Activated CD4-positive, alpha-beta T cell treated with anti-CD3 and anti-CD28 coated beads, Interleukin-2, amount 10 ng/mL, durations not matched to agents 24 days and 14 days (primary cell): ENCODE data around the gene SHC4. TPM values are rescaled to one million over a fixed set of nuclear protein-coding genes. Genes with fewer than 3 reads are reported as not detected.
"Not testable (repeated sequence)": the region's sequence is repeated elsewhere in the genome, so short reads cannot be mapped to it uniquely, and the experiment has no call there.

Experiments used
- DNase-seq: peaks from one replicate; pipeline ENCODE4 v3.0.0; 2022
- H3K27ac Mint-ChIP-seq: one replicate; pipeline ENCODE4 v1.8.0; 2022; ENCODE audit warnings: mild to moderate bottlenecking, mixed read lengths
- H3K27me3 Mint-ChIP-seq: one replicate; pipeline ENCODE4 v1.8.0; 2022; ENCODE audit warnings: mixed read lengths
- H3K36me3 Mint-ChIP-seq: one replicate; pipeline ENCODE4 v1.8.0; 2022; ENCODE audit warnings: low read depth, mild to moderate bottlenecking, mixed read lengths
- H3K4me1 Mint-ChIP-seq: one replicate; pipeline ENCODE4 v1.8.0; 2021; ENCODE audit warnings: mixed read lengths
- H3K4me3 Mint-ChIP-seq: one replicate; pipeline ENCODE4 v1.8.0; 2022; ENCODE audit warnings: mild to moderate bottlenecking, moderate library complexity, mixed read lengths
- H3K9me3 Mint-ChIP-seq: one replicate; pipeline ENCODE4 v1.8.0; 2021; ENCODE audit warnings: mixed read lengths
- intact Hi-C: fragments of 100-400 bp; cut with micrococcal nuclease; formaldehyde crosslinking; loops from one replicate; pipeline ENCODE4 v1.15.1; 2023
- total RNA-seq: library from RNA; stranded (reverse); gene quantifications from 2 replicates; pipeline ENCODE4 v1.2.3, GENCODE V29; 2022

SHC4 gene
- total RNA-seq, 1 donor from 2014 or later = 21.2 TPM

DNA sequence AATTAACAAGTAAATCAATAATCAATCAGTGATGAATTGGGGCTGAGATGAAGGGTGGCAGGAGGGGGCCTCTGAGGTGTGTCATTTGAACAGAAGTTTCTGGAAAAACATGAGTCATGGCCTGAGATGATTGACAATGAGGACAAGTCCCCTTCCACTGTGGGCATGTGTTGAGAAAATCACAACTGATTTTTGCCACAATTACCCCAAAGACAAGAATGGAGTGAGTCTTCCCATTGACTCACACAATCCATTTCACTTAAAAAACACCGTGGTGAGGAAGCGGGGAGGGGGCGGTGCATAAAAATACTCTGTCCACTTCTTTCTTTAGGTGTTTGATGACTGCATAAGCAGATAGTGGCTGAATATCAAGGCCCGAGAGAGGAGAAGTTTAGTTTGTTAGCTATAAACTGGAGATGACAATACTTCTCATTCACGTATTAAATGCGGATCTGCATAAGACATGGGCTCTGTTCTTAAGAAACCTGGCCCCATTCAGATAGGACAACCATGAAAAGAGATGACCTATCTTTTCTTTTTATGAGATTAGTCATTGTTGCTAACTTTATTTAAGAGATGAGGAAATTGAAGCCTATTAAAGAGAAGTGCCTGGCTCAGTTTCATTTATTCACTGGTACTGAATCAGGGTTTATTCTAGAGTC lies 34.7 kb downstream of the SHC4 start:
- peaks cover 77% of the 10 kb centered on the region for H3K4me1 Mint-ChIP-seq
- intact Hi-C loops = loop anchor here (1.0 to 10.0 kb wide), 10 partner anchors 11 to 1426 kb away; partner anchors contain the start of genes EID1 and GABPB1
- H3K36me3 Mint-ChIP-seq = peaks cover 34% of the 10 kb centered on the region

DNA sequence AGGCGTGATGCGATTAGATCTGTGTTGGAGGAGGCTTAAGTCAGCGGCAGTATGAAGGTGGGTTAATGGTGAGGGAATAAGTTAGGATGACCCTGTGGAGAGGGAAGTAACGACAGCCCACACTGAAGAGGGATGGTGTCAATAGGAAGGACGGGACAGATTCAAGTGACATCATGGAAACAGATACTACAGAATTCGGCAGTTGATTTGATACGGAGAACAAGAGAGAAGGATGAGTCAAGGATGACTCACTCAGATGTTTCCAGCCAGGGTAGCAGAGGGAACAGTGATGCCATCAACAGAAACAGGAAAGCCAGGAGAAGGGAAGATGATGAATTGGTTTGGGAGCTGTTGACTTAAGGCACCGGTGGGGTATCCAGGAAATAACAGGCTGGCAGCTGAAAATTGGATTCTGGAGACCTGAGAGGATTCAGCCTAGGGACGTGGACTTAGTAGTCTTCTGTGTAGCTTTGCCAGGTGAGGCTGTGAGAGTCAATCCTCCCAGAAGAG lies 38.0 kb downstream of the SHC4 start:
- intact Hi-C loops = loop anchor here (1.0 to 10.0 kb wide), 4 partner anchors 21 to 1429 kb away; partner anchors contain the start of gene GABPB1
- peak; percentile 70 for DNase-seq
- peak overlapping the region; percentile 97 for H3K27ac Mint-ChIP-seq
- H3K4me1 Mint-ChIP-seq = peaks cover 61% of the 10 kb centered on the region
- H3K4me3 Mint-ChIP-seq = peak overlapping the region; percentile 46
- peaks cover 42% of the 10 kb centered on the region for H3K9me3 Mint-ChIP-seq
- peaks cover 44% of the 10 kb centered on the region for H3K36me3 Mint-ChIP-seq
- H3K27me3 Mint-ChIP-seq = peaks cover 2% of the 10 kb centered on the region

More for the DNA sequence above, 34.7 kb downstream of the SHC4 start:
- peak; percentile 75 for DNase-seq
- H3K9me3 Mint-ChIP-seq = peaks cover 47% of the 10 kb centered on the region
- peak overlapping the region; percentile 96 for H3K27ac Mint-ChIP-seq
- peaks cover 2% of the 10 kb centered on the region for H3K27me3 Mint-ChIP-seq
- H3K4me3 Mint-ChIP-seq = peak overlapping the region; percentile 55

DNA sequence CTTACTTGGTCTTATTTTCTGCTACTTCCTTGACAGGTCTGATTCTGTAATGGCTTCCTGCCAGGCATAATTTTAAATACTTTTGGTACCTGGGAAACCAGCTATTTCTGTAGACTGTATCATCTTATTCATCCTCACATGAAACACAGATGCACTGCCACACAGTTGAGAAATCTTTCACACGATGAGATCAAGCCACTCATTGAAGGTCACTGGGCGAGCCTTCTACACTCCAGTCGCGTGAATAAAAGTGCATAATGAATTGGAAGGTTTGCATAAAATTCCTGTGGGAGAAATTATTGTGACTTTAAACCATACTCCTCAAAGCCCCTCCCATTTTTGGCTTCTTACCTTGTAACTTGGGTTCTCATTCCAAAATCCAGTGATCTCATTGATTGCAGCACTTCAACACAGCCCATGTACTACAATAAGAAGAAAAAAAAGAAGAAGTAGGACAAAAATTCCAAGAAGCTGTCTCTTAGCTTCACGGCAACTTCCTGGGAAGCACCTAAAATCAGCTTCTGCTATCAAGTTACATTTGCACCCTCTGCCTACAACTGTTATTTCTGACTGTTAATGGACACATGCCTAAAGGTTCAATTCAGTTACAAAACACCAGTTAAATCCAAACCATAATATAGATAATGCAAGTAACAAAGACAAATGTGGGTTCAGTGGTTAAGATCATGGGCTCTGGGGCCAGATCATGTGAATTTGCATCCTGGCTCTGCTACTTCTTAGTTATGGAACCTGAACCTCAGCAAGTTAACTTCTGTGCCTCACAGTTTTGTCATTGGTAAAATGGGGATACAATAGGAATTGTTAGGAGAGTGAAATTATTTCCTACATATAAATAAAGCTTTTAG lies 39.0 kb downstream of the SHC4 start:
- peaks cover 2% of the 10 kb centered on the region for H3K27me3 Mint-ChIP-seq
- DNase-seq = no peak
- peaks cover 46% of the 10 kb centered on the region for H3K36me3 Mint-ChIP-seq
- intact Hi-C loops = loop anchor here (1.0 to 10.0 kb wide), 4 partner anchors 22 to 1430 kb away; partner anchors contain the start of gene GABPB1
- peak overlapping the region; percentile 33 for H3K4me3 Mint-ChIP-seq
- peaks cover 55% of the 10 kb centered on the region for H3K4me1 Mint-ChIP-seq
- H3K9me3 Mint-ChIP-seq = peaks cover 45% of the 10 kb centered on the region
- H3K27ac Mint-ChIP-seq = peak overlapping the region; percentile 97

DNA sequence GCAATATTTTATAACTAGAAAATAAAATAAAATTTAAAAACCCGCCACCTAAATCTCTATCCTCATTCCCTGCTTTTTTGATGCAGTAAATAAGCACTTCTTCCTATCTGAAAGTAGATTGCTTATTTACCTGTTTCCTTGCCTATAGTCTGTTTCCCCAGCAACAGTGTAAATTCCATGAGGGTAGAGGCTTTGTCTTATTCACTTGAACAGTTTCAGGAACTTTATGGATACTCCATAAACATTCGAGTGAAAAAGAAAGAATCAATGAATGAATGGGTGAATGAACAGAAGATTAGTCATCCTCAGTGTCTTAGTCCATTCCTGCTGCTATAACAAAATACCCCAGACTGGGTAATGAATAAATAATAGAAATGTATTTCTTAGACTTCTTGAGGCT lies 41.7 kb downstream of the SHC4 start:
- peaks cover 38% of the 10 kb centered on the region for H3K36me3 Mint-ChIP-seq
- peaks cover 32% of the 10 kb centered on the region for H3K9me3 Mint-ChIP-seq
- no peaks in the 10 kb centered on the region for H3K27me3 Mint-ChIP-seq
- H3K4me1 Mint-ChIP-seq = peaks cover 36% of the 10 kb centered on the region
- peak overlapping the region; percentile 21 for H3K27ac Mint-ChIP-seq
- intact Hi-C loops = loop anchor here (10.0 kb wide), 1 partner anchor 1433 kb away; the partner anchor contains the start of gene GABPB1
- no peak overlapping the region for H3K4me3 Mint-ChIP-seq
- DNase-seq = no peak

DNA sequence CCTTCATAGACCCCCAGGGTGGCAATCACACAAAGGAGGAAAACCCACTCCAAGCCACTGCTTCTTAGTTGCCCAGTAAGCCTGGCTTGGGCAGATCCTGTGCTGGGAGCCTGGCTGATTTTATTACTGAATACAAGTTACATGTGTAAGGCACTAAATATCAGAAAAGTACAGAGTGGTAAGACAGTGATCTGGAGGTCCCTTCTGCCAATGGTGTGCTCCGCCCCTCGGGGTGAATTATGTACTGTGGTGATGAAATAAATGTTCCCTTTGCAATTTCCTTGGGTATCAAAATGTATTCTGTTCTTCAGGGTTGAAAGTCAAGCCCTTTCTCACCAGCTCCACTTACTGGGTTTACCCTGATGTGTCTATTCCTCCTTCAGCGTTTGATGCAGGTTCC lies 47.0 kb downstream of the SHC4 start:
- H3K4me1 Mint-ChIP-seq = peaks cover 15% of the 10 kb centered on the region
- peaks cover 18% of the 10 kb centered on the region for H3K36me3 Mint-ChIP-seq
- no peak overlapping the region for H3K27ac Mint-ChIP-seq
- H3K4me3 Mint-ChIP-seq = no peak overlapping the region
- intact Hi-C loops = no loop called here
- peaks cover 16% of the 10 kb centered on the region for H3K9me3 Mint-ChIP-seq
- H3K27me3 Mint-ChIP-seq = no peaks in the 10 kb centered on the region
- no peak for DNase-seq

DNA sequence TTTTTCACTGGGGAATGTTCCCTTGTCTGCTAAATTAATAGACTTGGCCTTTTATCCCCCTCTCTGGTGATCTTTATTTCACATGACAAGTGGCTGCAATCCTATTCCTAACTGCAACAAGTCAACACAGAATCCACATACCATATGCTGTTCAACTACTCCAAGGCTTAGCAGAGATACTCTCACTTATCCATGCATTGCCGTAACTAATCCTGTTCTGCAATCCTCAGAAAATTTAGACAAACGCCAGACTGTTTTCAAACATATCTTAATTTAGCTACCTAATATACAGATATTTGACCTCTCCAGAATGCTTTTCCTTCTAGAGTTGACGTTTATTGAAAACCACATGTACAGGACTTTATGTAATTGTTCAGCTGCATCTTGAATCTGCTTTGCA lies 47.9 kb downstream of the SHC4 start:
- peaks cover 19% of the 10 kb centered on the region for H3K36me3 Mint-ChIP-seq
- no peak overlapping the region for H3K27ac Mint-ChIP-seq
- no peak overlapping the region for H3K4me3 Mint-ChIP-seq
- no peak for DNase-seq
- intact Hi-C loops = no loop called here
- peaks cover 22% of the 10 kb centered on the region for H3K9me3 Mint-ChIP-seq
- peaks cover 15% of the 10 kb centered on the region for H3K4me1 Mint-ChIP-seq
- no peaks in the 10 kb centered on the region for H3K27me3 Mint-ChIP-seq

DNA sequence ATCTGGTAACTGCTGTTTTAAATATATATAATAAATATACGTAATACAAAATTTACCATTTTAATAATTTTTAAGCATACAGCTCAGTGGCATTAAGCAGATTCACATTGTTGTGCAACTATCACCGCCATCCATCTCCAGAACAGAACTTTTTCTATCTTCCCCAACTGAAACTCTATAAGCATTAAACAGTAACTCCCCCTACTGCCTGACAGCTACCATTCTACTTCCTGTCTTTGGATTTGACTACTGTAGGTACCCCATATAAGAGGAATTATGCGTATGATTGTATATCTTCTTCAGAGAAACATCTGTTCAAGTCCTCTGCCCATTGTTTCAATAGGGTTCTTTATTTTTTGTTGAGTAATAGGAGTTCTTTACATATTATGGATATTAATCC lies 49.0 kb downstream of the SHC4 start:
- H3K36me3 Mint-ChIP-seq = peaks cover 23% of the 10 kb centered on the region
- intact Hi-C loops = no loop called here
- no peak overlapping the region for H3K27ac Mint-ChIP-seq
- peaks cover 18% of the 10 kb centered on the region for H3K4me1 Mint-ChIP-seq
- peaks cover 29% of the 10 kb centered on the region for H3K9me3 Mint-ChIP-seq
- no peak for DNase-seq
- H3K4me3 Mint-ChIP-seq = no peak overlapping the region
- H3K27me3 Mint-ChIP-seq = no peaks in the 10 kb centered on the region

DNA sequence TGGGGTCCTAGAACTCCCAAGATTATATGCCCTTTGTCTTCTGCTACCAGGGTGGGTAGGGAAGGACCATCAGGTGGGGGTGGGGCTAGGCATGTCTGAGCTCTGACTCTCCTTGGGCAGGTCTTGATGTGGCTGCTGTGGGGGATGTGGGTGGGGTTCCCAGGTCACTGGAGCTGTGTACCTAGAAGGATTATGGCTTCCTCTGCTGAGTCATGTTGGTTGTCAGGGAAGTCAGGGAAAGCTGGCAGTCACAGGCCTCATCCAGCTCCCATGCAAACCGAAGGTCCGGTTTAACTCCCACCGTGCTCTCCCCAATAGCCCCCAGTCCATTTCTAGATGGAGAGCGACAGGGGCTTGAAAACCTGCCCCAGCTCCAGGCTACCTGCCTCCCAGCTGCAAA lies 50.6 kb downstream of the SHC4 start:
- Mint-ChIP-seq H3K27me3 (no peaks in the 10 kb centered on the region), H3K9me3 (peaks cover 32% of the 10 kb centered on the region), H3K4me1 (peaks cover 18% of the 10 kb centered on the region), H3K4me3 (no peak overlapping the region), H3K27ac (no peak overlapping the region), H3K36me3 (peaks cover 19% of the 10 kb centered on the region)
- intact Hi-C loops = no loop called here
- DNase-seq = no peak

DNA sequence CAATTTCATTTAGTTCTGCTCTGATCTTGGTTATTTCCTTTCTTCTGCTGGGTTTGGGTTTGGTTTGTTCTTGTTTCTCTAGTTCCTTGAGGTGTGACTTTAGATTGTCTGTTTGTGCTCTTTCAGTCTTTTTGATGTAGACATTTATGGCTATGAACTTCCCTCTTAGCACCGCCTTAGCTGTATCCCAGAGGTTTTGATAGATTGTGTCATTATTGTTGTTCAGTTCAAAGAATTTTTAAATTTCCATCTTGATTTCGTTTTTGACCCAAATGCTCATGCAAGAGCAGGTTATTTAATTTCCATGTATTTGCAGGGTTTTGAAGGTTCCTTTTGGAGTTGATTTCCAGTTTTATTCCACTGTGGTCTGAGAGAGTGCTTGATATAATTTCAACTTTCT lies 53.2 kb downstream of the SHC4 start:
- H3K27me3 Mint-ChIP-seq, intact Hi-C loops, H3K4me3 Mint-ChIP-seq, DNase-seq: not testable (repeated sequence)
- Mint-ChIP-seq H3K36me3 (peaks cover 17% of the 10 kb centered on the region), H3K9me3 (peaks cover 36% of the 10 kb centered on the region), H3K4me1 (peaks cover 18% of the 10 kb centered on the region), H3K27ac (peak overlapping the region; percentile 30)

DNA sequence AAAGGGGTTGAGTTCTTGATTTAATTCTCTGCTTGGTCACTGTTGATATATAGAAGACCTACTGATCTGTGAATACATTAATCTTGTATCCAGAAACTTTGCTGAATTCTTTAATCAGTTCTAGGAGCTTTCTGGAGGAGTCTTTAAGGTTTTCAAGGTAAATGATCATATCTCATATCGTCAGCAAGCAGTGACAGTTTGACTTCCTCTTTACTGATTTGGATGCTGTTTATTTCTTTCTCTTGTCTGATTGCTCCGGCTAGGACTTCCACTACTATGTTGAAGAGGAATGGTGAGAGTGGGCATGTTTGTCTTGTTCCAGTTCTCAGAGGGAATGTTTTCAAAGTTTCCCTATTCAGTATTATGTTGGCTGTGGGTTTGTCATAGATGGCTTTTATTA lies 54.4 kb downstream of the SHC4 start:
- H3K36me3 Mint-ChIP-seq = peaks cover 17% of the 10 kb centered on the region
- peaks cover 36% of the 10 kb centered on the region for H3K9me3 Mint-ChIP-seq
- H3K4me3 Mint-ChIP-seq, H3K27ac Mint-ChIP-seq, intact Hi-C loops, H3K27me3 Mint-ChIP-seq, DNase-seq: not testable (repeated sequence)
- H3K4me1 Mint-ChIP-seq = peaks cover 24% of the 10 kb centered on the region

DNA sequence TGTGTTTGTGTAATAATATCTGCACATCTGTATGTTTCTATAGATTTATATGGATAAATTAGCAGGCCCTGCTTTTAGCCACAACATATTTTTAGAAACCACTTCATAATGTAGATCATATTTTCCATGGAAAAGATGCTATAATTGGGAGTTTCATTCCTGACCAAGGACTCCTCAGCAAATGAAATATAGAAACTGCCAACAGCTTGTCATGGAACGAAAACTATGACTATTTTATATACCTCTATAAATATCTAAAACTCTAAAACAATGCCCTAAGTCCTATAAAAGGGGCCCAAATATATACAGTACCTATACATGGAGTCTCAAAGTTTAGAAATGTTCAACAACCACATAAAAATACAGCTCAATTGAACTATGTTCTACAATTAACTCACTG lies 57.9 kb downstream of the SHC4 start:
- Mint-ChIP-seq H3K27ac (peak overlapping the region; percentile 81), H3K27me3 (no peaks in the 10 kb centered on the region), H3K4me3 (no peak overlapping the region), H3K4me1 (peaks cover 30% of the 10 kb centered on the region), H3K36me3 (peaks cover 8% of the 10 kb centered on the region), H3K9me3 (peaks cover 22% of the 10 kb centered on the region)
- DNase-seq = no peak
- intact Hi-C loops = loop anchor here (2.0 kb wide), 1 partner anchor 23 kb away; no protein-coding TSS in a partner anchor

DNA sequence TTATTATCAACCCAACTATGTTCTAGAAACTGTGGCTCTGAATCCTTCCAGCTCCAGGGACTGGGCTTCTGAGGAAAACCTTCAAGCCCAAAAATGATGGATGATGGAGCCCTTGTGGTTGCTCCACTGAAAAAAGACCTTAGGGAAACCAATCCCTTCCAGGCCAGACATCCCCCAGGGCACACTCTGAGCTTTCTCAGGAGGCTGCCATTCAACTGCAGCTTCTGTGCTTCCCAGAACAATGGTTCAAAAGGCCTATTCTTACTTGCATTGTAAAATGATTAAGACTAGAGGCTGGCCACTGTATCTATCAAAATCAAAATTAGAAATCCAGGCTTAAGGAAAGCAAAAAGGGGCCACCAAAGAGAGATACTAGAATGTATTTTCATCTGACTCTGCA lies 58.5 kb downstream of the SHC4 start:
- intact Hi-C loops = no loop called here

DNA sequence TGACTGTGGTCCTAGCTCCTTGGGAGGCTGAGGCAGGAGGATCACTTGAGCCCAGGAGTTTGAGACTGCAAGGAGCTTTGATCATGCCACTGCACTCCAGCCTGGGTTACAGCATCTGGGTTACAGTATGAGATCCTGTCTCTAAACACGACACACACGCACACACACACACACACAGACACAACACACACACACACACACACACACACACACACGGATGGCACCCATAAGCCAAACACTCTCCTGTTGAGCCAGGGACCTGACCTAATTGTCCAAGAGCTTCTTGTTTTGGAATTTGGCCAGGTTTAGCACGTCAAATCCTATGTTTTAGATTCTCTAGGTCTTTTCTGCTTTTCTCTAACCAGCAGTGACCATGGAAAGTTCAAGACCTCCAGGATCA lies 59.0 kb downstream of the SHC4 start:
- Mint-ChIP-seq H3K27ac (peak overlapping the region; percentile 81), H3K4me1 (peaks cover 26% of the 10 kb centered on the region), H3K9me3 (peaks cover 11% of the 10 kb centered on the region), H3K36me3 (peaks cover 2% of the 10 kb centered on the region), H3K4me3 (no peak overlapping the region), H3K27me3 (no peaks in the 10 kb centered on the region)
- no peak for DNase-seq
- intact Hi-C loops = no loop called here

More for the DNA sequence above, 58.5 kb downstream of the SHC4 start:
- Mint-ChIP-seq H3K27me3 (no peaks in the 10 kb centered on the region), H3K4me1 (peaks cover 26% of the 10 kb centered on the region), H3K4me3 (no peak overlapping the region), H3K27ac (peak overlapping the region; percentile 81), H3K9me3 (peaks cover 16% of the 10 kb centered on the region), H3K36me3 (peaks cover 3% of the 10 kb centered on the region)
- no peak for DNase-seq

DNA sequence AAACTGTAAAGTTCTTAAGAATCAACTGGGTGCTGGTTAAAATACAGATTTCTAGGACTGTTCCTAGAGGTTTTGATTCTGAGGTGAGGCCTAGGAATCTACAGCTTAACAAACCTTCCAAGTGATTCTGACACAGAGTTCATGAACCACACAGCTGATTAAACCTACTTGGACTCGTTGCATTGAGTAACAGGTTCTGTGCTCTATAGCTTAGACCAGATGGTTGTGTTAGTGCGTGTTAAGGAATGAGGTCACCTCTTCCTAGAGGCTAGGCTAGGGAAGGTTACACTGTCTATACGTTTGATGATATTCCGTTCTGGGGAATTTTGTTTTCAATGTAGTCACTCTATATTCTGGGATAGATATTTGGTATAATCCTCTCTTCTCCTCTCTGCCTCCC lies 63.9 kb downstream of the SHC4 start:
- H3K9me3 Mint-ChIP-seq = no peaks in the 10 kb centered on the region
- H3K4me1 Mint-ChIP-seq = peaks cover 26% of the 10 kb centered on the region
- intact Hi-C loops = no loop called here
- H3K36me3 Mint-ChIP-seq = no peaks in the 10 kb centered on the region
- no peaks in the 10 kb centered on the region for H3K27me3 Mint-ChIP-seq
- H3K27ac Mint-ChIP-seq = no peak overlapping the region
- no peak for DNase-seq
- no peak overlapping the region for H3K4me3 Mint-ChIP-seq
